ENCODE data around the gene C11orf65.

C11orf65 gene

GRCh38 chr11:108500721-108501120, 33.4 kb upstream of the C11orf65 start:
- no peak for TF ChIP-seq CTCF (IDR thresholded peaks at IDR 0.05; ENCODE audit: low read depth, low read length)

GRCh38 chr11:108500169-108500568, 32.8 kb upstream of the C11orf65 start:
- no peak for DNase-seq (ENCODE audit: extremely low read depth, low read depth)
- no peak for TF ChIP-seq CTCF (IDR thresholded peaks at IDR 0.05; ENCODE audit: low read depth, low read length)

More at GRCh38 chr11:108500721-108501120, 33.4 kb upstream of the C11orf65 start:
- no peak for DNase-seq (ENCODE audit: extremely low read depth, low read depth)

GRCh38 chr11:108498816-108499408, 31.6 kb upstream of the C11orf65 start:
- TF ChIP-seq CTCF (IDR thresholded peaks at IDR 0.05; ENCODE audit: low read depth, low read length): no peak
- no peak for DNase-seq (ENCODE audit: extremely low read depth, low read depth)

- DNase-seq (ENCODE audit: extremely low read depth, low read depth): no peak
- no peak for TF ChIP-seq CTCF (IDR thresholded peaks at IDR 0.05; ENCODE audit: low read depth, low read length)
Observed at GRCh38 chr11:108498046-108498815, 30.9 kb upstream of the C11orf65 start, which contains the start of gene POGLUT3. Gene POGLUT3, minus strand, starts transcription at chr11:108498384. Its CDS starts 18 bp downstream, at chr11:108498366.

- DNase-seq (ENCODE audit: extremely low read depth, low read depth): peak; percentile 97
- no peak for TF ChIP-seq CTCF (IDR thresholded peaks at IDR 0.05; ENCODE audit: low read depth, low read length)
Observed at GRCh38 chr11:108497317-108498045, 30.2 kb upstream of the C11orf65 start.

GRCh38 chr11:108496643-108497256, 29.4 kb upstream of the C11orf65 start:
- DNase-seq (ENCODE audit: extremely low read depth, low read depth): no peak
- no peak for TF ChIP-seq CTCF (IDR thresholded peaks at IDR 0.05; ENCODE audit: low read depth, low read length)
